KMS-11 (cell line): ENCODE results near the gene FCHSD2.
A peak's percentile ranks its signal among the peaks of the same experiment; 100 is the strongest.

ENCODE experiments used
- H2AFZ ChIP-seq: fragments of 200-600 bp; sonication (generic); 2 replicates; pipeline ENCODE4 v1.6.1; 2016; ENCODE audit warnings: antibody characterized with exemption, mixed run types, low read depth
- H3K27ac ChIP-seq: fragments of 200-600 bp; sonication (generic); 2 replicates; pipeline ENCODE4 v1.6.1; 2016; ENCODE audit warnings: mild to moderate bottlenecking, mixed run types
- H3K27me3 ChIP-seq: fragments of 200-600 bp; sonication (generic); 2 replicates; pipeline ENCODE4 v1.6.1; 2017; ENCODE audit warnings: mild to moderate bottlenecking, low read depth, mixed run types, moderate library complexity; ENCODE audit not compliant: insufficient read depth
- H3K36me3 ChIP-seq: fragments of 200-600 bp; sonication (generic); 2 replicates; pipeline ENCODE4 v1.6.1; 2017; ENCODE audit warnings: mild to moderate bottlenecking, mixed run types; ENCODE audit not compliant: insufficient read depth
- H3K4me1 ChIP-seq: fragments of 200-600 bp; sonication (generic); 2 replicates; pipeline ENCODE4 v1.6.1; 2016; ENCODE audit warnings: mild to moderate bottlenecking, low read depth, mixed run types; ENCODE audit not compliant: poor library complexity, severe bottlenecking
- H3K4me2 ChIP-seq: fragments of 200-600 bp; sonication (generic); 2 replicates; pipeline ENCODE4 v1.7.0; 2016; ENCODE audit warnings: mild to moderate bottlenecking, mixed run types
- H3K4me3 ChIP-seq: fragments of 200-600 bp; sonication (generic); IDR thresholded peaks from 2 replicates; pipeline ENCODE4 v1.6.1; 2017; ENCODE audit warnings: low read depth, low read length, mixed read lengths; ENCODE audit not compliant: insufficient read depth
- H3K79me2 ChIP-seq: fragments of 200-600 bp; sonication (generic); 2 replicates; pipeline ENCODE4 v1.6.1; 2016; ENCODE audit warnings: low read depth, mixed run types; ENCODE audit not compliant: insufficient read depth
- H3K9ac ChIP-seq: fragments of 200-600 bp; sonication (generic); 2 replicates; pipeline ENCODE4 v1.6.1; 2016; ENCODE audit warnings: mild to moderate bottlenecking, mixed run types
- H4K20me1 ChIP-seq: fragments of 200-600 bp; sonication (generic); 2 replicates; pipeline ENCODE4 v1.6.1; 2016; ENCODE audit warnings: mild to moderate bottlenecking, mixed run types; ENCODE audit not compliant: insufficient read depth
- TF ChIP-seq, protein P1 (sequence below): fragments of 200-600 bp; sonication (generic); conservative IDR thresholded peaks from 2 replicates; pipeline ENCODE4 v1.6.1; 2017; ENCODE audit warnings: low read depth, mild to moderate bottlenecking, antibody characterized with exemption, low read length, moderate library complexity, mixed read lengths

Gene FCHSD2

DNA sequence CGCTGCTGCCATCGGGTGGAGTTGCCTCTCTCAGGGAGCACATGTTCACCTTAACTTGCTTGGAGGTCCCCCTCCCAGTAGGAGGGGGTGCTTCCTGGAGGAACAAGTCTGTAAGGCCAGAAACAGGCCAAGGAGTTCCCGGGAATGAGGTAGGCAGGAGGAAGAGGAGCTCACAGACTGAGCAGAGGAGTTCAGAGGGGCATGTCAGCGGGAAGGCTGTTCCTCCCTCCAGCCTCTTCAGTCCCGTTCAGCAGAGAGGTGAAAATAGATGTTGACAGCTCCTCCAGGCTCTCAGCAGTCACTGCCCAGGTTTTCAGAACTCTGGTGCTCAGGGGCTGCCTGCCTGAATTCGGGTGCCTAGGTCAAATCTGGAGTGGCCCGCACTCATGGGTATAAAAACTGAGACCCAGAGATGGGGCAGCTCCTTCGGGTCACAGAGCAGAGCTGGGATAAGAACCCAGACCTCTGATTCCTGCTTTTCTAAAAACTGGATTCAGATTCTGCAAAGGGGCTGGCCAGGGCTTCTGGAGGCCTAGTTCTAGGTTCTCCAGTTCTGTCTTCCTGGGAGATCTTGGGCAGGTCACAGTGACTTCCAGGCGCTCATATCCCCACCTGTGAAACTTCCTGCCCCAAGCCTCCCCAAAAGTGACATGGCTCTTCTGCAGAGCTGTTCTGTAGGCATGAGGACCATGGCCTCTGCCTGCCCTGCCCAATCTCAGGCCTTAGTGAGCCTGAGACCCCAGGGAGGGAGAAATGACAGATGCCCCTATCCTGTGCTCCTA, 309.6 kb downstream of the FCHSD2 start:
- Histone ChIP-seq H4K20me1 (no peaks in the 10 kb centered on the region), H3K79me2 (no peaks in the 10 kb centered on the region), H3K9ac (no peak overlapping the region), H3K4me1 (peaks cover 9% of the 10 kb centered on the region), H3K4me3 (no peak overlapping the region), H3K27me3 (no peaks in the 10 kb centered on the region), H3K4me2 (no peak overlapping the region), H3K27ac (no peak overlapping the region), H2AFZ (no peak overlapping the region), H3K36me3 (no peaks in the 10 kb centered on the region)
- TF ChIP-seq, protein P1, sequence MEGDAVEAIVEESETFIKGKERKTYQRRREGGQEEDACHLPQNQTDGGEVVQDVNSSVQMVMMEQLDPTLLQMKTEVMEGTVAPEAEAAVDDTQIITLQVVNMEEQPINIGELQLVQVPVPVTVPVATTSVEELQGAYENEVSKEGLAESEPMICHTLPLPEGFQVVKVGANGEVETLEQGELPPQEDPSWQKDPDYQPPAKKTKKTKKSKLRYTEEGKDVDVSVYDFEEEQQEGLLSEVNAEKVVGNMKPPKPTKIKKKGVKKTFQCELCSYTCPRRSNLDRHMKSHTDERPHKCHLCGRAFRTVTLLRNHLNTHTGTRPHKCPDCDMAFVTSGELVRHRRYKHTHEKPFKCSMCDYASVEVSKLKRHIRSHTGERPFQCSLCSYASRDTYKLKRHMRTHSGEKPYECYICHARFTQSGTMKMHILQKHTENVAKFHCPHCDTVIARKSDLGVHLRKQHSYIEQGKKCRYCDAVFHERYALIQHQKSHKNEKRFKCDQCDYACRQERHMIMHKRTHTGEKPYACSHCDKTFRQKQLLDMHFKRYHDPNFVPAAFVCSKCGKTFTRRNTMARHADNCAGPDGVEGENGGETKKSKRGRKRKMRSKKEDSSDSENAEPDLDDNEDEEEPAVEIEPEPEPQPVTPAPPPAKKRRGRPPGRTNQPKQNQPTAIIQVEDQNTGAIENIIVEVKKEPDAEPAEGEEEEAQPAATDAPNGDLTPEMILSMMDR, result no peak

DNA sequence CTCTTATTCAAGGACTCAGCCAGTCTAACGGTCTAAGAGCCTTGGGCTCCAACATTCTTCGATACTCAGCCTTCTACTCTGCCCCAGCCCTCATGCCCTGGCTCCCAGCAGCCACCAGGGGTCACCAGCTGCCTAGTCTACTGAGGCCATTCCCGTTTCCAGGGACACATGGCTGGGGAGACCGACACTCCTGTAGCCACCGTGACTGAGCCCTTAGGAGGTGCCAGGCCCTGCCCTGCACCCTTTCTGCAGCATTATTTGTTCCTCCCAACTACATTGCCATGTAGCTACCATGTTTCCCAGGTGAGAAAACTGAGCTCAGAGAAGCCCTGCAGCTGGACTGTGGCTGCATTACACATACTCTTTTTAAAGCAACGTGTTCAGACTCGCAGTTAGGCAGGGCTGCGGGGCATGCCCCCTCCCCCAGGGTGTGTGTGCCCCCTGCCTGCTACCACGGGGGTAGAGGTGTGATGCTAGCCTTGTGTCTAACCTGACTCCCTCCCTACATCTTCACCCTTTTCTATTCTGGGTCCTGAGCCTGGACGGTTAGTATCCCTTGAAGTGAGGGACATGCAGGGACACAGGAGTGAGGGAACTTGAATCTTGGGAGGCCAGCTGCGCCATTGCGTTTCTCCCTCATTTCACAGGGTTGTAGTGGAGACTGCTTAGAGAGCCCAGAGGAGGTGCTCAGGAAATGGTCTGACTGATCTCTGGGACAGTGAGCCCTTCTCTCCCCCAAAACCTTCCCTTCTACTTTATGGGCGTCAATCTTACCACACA, 310.4 kb downstream of the FCHSD2 start:
- H3K27ac ChIP-seq, result no peak overlapping the region
- H3K79me2 ChIP-seq, result no peaks in the 10 kb centered on the region
- no peak overlapping the region for H3K4me3 ChIP-seq
- no peak overlapping the region for H3K9ac ChIP-seq
- H3K4me1 ChIP-seq, result peaks cover 11% of the 10 kb centered on the region
- no peaks in the 10 kb centered on the region for H4K20me1 ChIP-seq
- TF ChIP-seq, protein P1, result peak; percentile 88
- H3K36me3 ChIP-seq, result no peaks in the 10 kb centered on the region
- no peaks in the 10 kb centered on the region for H3K27me3 ChIP-seq
- no peak overlapping the region for H3K4me2 ChIP-seq
- no peak overlapping the region for H2AFZ ChIP-seq

DNA sequence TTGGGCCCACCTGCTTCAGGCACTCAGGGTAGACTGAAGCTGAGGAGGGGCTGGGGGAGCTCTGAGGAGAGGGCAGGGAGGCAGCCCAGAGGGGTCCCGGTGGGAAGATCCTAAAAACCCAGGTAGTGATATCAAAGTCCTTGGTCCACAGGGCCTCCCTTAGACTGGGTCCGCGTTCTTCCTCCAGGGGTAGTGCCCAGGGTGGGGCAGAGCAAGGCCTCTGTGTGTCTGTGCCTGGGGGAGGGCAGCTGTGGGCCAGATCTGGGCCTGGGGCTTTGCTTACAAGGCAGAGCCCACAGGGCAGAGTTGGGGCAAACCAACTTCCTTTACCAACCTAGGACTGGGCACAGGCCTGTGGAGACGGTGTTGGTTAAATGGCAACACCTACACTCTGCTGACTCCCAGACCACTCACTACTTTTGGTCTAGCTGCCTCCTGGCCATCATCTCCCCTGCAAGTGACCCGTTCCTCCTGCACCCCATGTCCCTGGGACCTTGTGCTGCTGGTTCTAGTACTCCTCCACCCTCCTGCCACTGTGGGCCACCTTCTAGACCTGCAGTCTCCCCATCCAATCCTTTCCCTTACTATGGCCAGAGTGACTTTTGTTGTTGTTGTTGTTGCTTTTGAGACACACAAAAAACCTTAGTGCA, 312.1 kb downstream of the FCHSD2 start:
- Histone ChIP-seq H3K79me2 (no peaks in the 10 kb centered on the region), H3K27me3 (no peaks in the 10 kb centered on the region), H3K4me3 (no peak overlapping the region), H3K4me1 (peaks cover 10% of the 10 kb centered on the region), H4K20me1 (no peaks in the 10 kb centered on the region), H3K9ac (no peak overlapping the region), H3K27ac (no peak overlapping the region), H2AFZ (no peak overlapping the region), H3K36me3 (no peaks in the 10 kb centered on the region), H3K4me2 (no peak overlapping the region)
- TF ChIP-seq, protein P1, result no peak

DNA sequence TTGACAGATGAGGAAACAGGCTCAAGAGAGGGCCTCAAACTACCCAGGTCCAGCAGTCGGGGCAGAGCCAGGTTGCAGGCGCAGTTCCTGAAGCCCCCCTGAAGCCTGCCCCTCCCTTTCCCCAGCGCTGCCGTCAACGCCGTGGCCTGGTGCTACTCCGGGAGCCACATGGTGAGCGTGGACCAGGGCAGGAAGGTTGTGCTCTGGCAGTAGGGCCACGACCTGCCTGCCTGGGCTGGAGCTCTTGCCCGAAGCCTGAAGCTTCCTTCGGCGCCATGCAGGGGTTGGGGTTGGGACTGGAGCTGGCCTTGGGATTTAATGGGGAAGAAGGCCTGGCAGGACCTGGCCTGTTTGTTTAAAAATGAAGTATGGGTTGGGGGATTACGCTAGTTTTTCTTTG, 312.9 kb downstream of the FCHSD2 start:
- no peaks in the 10 kb centered on the region for H3K36me3 ChIP-seq
- H2AFZ ChIP-seq, result no peak overlapping the region
- H3K27ac ChIP-seq, result no peak overlapping the region
- no peak overlapping the region for H3K4me2 ChIP-seq
- no peak overlapping the region for H3K4me3 ChIP-seq
- no peaks in the 10 kb centered on the region for H3K27me3 ChIP-seq
- no peaks in the 10 kb centered on the region for H4K20me1 ChIP-seq
- TF ChIP-seq, protein P1, result no peak
- H3K79me2 ChIP-seq, result no peaks in the 10 kb centered on the region
- peaks cover 8% of the 10 kb centered on the region for H3K4me1 ChIP-seq
- H3K9ac ChIP-seq, result no peak overlapping the region
